22Rv1 (cell line): Measurements from ENCODE around the gene IL17B.

Source experiments
- ZFX ChIP-seq: fragments of 450-650 bp; IDR thresholded peaks from 2 replicates; pipeline ENCODE4 v1.6.1; 2017; ENCODE audit warnings: antibody characterized with exemption, borderline replicate concordance
- TF ChIP-seq, protein P1 (sequence below): fragments of 450-650 bp; IDR thresholded peaks from 2 replicates; pipeline ENCODE4 v1.5.1; 2017; ENCODE audit warnings: mild to moderate bottlenecking

GRCh38 chr5:149362541-149362940 lies 16.6 kb downstream of the IL17B start:
- TF ChIP-seq, protein P1, sequence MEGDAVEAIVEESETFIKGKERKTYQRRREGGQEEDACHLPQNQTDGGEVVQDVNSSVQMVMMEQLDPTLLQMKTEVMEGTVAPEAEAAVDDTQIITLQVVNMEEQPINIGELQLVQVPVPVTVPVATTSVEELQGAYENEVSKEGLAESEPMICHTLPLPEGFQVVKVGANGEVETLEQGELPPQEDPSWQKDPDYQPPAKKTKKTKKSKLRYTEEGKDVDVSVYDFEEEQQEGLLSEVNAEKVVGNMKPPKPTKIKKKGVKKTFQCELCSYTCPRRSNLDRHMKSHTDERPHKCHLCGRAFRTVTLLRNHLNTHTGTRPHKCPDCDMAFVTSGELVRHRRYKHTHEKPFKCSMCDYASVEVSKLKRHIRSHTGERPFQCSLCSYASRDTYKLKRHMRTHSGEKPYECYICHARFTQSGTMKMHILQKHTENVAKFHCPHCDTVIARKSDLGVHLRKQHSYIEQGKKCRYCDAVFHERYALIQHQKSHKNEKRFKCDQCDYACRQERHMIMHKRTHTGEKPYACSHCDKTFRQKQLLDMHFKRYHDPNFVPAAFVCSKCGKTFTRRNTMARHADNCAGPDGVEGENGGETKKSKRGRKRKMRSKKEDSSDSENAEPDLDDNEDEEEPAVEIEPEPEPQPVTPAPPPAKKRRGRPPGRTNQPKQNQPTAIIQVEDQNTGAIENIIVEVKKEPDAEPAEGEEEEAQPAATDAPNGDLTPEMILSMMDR: no peak
- no peak for TF ChIP-seq ZFX
